ENCODE results near the gene PRAF2.

PRAF2 gene

DNA sequence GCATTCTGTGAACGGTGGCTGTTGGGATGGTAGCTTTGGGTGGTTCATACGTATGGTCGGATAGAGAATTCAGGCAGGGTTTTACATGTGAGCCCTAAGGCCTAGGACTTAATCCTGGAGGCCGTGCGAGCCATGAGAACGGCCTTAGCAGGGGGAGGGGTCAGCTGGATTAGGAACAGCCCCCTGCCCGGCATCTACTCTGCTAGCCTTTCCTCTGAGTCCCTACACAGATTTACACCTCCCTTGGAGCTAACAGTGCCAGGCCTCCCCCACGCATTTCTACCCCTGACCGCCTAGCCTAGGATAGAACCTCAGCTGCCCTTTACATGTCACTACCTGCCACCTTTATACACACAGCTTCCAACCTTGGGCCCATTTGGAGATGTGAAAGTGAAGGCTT is 7.1 kb downstream of the PRAF2 start:
- TF ChIP-seq CREB1 (IDR thresholded peaks at IDR 0.05; ENCODE audit: low read depth): no peak
- no peak for TF ChIP-seq EGR1 (IDR thresholded peaks at IDR 0.05)
- no peak for TF ChIP-seq ZBTB7A (IDR thresholded peaks at IDR 0.05; ENCODE audit: low read depth)
- TF ChIP-seq, protein P1, sequence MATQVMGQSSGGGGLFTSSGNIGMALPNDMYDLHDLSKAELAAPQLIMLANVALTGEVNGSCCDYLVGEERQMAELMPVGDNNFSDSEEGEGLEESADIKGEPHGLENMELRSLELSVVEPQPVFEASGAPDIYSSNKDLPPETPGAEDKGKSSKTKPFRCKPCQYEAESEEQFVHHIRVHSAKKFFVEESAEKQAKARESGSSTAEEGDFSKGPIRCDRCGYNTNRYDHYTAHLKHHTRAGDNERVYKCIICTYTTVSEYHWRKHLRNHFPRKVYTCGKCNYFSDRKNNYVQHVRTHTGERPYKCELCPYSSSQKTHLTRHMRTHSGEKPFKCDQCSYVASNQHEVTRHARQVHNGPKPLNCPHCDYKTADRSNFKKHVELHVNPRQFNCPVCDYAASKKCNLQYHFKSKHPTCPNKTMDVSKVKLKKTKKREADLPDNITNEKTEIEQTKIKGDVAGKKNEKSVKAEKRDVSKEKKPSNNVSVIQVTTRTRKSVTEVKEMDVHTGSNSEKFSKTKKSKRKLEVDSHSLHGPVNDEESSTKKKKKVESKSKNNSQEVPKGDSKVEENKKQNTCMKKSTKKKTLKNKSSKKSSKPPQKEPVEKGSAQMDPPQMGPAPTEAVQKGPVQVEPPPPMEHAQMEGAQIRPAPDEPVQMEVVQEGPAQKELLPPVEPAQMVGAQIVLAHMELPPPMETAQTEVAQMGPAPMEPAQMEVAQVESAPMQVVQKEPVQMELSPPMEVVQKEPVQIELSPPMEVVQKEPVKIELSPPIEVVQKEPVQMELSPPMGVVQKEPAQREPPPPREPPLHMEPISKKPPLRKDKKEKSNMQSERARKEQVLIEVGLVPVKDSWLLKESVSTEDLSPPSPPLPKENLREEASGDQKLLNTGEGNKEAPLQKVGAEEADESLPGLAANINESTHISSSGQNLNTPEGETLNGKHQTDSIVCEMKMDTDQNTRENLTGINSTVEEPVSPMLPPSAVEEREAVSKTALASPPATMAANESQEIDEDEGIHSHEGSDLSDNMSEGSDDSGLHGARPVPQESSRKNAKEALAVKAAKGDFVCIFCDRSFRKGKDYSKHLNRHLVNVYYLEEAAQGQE (IDR thresholded peaks at IDR 0.05; ENCODE audit: low read depth): no peak
- no peak for TF ChIP-seq USF1 (IDR thresholded peaks at IDR 0.05)
- TF ChIP-seq NFIC (IDR thresholded peaks at IDR 0.05): no peak
- no peak for TF ChIP-seq EP300 (IDR thresholded peaks at IDR 0.05; ENCODE audit: borderline replicate concordance)
- TF ChIP-seq TCF12 (IDR thresholded peaks at IDR 0.05; ENCODE audit: low read depth): no peak
- no peak for TF ChIP-seq MAX (IDR thresholded peaks at IDR 0.05)
- TF ChIP-seq CEBPB (IDR thresholded peaks at IDR 0.05): no peak
- no peak for TF ChIP-seq YY1 (IDR thresholded peaks at IDR 0.05; ENCODE audit: low read depth)
- TF ChIP-seq RAD21 (IDR thresholded peaks at IDR 0.05; ENCODE audit: low read depth): no peak
- no peak for TF ChIP-seq FOXM1 (IDR thresholded peaks at IDR 0.05; ENCODE audit: borderline replicate concordance, low read depth)
- TF ChIP-seq TEAD4 (IDR thresholded peaks at IDR 0.05): no peak
- no peak for TF ChIP-seq TAF1 (IDR thresholded peaks at IDR 0.05; ENCODE audit: low read depth)

GRCh38 chrX:49066278-49066677 is 7.5 kb downstream of the PRAF2 start:
- TF ChIP-seq, protein P1 (IDR thresholded peaks at IDR 0.05; ENCODE audit: low read depth): no peak
- no peak for TF ChIP-seq TAF1 (IDR thresholded peaks at IDR 0.05; ENCODE audit: low read depth)
- TF ChIP-seq MAX (IDR thresholded peaks at IDR 0.05): no peak
- TF ChIP-seq EP300 (IDR thresholded peaks at IDR 0.05; ENCODE audit: borderline replicate concordance): no peak
- TF ChIP-seq ZBTB7A (IDR thresholded peaks at IDR 0.05; ENCODE audit: low read depth): no peak
- TF ChIP-seq RAD21 (IDR thresholded peaks at IDR 0.05; ENCODE audit: low read depth): no peak
- no peak for TF ChIP-seq TCF12 (IDR thresholded peaks at IDR 0.05; ENCODE audit: low read depth)
- no peak for TF ChIP-seq NFIC (IDR thresholded peaks at IDR 0.05)
- no peak for TF ChIP-seq YY1 (IDR thresholded peaks at IDR 0.05; ENCODE audit: low read depth)
- no peak for TF ChIP-seq CREB1 (IDR thresholded peaks at IDR 0.05; ENCODE audit: low read depth)
- TF ChIP-seq USF1 (IDR thresholded peaks at IDR 0.05): no peak
- no peak for TF ChIP-seq FOXM1 (IDR thresholded peaks at IDR 0.05; ENCODE audit: borderline replicate concordance, low read depth)
- no peak for TF ChIP-seq CEBPB (IDR thresholded peaks at IDR 0.05)
- no peak for TF ChIP-seq EGR1 (IDR thresholded peaks at IDR 0.05)
- no peak for TF ChIP-seq TEAD4 (IDR thresholded peaks at IDR 0.05)

GRCh38 chrX:49064735-49065134 is 9.1 kb downstream of the PRAF2 start:
- TF ChIP-seq CEBPB (IDR thresholded peaks at IDR 0.05) (no peak), FOXM1 (IDR thresholded peaks at IDR 0.05; ENCODE audit: borderline replicate concordance, low read depth) (no peak), USF1 (IDR thresholded peaks at IDR 0.05) (no peak), TCF12 (IDR thresholded peaks at IDR 0.05; ENCODE audit: low read depth) (no peak), ZBTB7A (IDR thresholded peaks at IDR 0.05; ENCODE audit: low read depth) (no peak)

DNA sequence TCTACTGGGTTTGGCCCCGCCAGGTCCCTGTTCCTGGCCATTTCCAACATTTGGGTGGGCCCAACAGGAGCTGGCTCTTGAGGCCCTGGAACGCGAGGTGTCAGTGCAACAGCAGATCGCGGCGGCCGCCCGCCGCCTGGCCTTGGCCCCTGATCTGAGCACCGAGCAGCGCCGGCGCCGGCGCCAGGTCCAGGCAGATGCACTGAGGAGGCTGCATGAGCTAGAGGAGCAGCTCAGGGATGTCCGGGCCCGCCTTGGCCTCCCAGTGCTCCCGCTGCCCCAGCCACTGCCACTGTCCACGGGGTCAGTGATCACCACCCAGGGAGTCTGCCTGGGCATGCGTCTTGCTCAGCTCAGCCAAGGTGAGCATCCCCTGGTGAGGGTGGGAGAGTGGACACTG is 9.5 kb downstream of the PRAF2 start:
- no peak for TF ChIP-seq MAX (IDR thresholded peaks at IDR 0.05)
- TF ChIP-seq YY1 (IDR thresholded peaks at IDR 0.05; ENCODE audit: low read depth): no peak
- TF ChIP-seq CREB1 (IDR thresholded peaks at IDR 0.05; ENCODE audit: low read depth): no peak
- TF ChIP-seq TEAD4 (IDR thresholded peaks at IDR 0.05): no peak
- TF ChIP-seq EGR1 (IDR thresholded peaks at IDR 0.05): no peak
- no peak for TF ChIP-seq ZBTB7A (IDR thresholded peaks at IDR 0.05; ENCODE audit: low read depth)
- TF ChIP-seq TAF1 (IDR thresholded peaks at IDR 0.05; ENCODE audit: low read depth): no peak
- TF ChIP-seq RAD21 (IDR thresholded peaks at IDR 0.05; ENCODE audit: low read depth): no peak
- TF ChIP-seq, protein P1 (IDR thresholded peaks at IDR 0.05; ENCODE audit: low read depth): no peak
- no peak for TF ChIP-seq EP300 (IDR thresholded peaks at IDR 0.05; ENCODE audit: borderline replicate concordance)
- TF ChIP-seq CEBPB (IDR thresholded peaks at IDR 0.05): no peak
- no peak for TF ChIP-seq USF1 (IDR thresholded peaks at IDR 0.05)
- no peak for TF ChIP-seq TCF12 (IDR thresholded peaks at IDR 0.05; ENCODE audit: low read depth)
- TF ChIP-seq NFIC (IDR thresholded peaks at IDR 0.05): no peak
- no peak for TF ChIP-seq FOXM1 (IDR thresholded peaks at IDR 0.05; ENCODE audit: borderline replicate concordance, low read depth)

Data from Ishikawa (cell line).